Right lobe of liver (tissue), 6 donors: ENCODE measurements around the gene EPN3. TPM values are rescaled to one million over a fixed set of nuclear protein-coding genes. Genes with fewer than 3 reads are reported as not detected.

Experiments used
- ATAC-seq, 4 donors: fragments of 200-7000 bp; cut with Tn5 transposase; one replicate each; pipeline ENCODE4 v1.9.1; 2020; ENCODE audit warnings: mild to moderate bottlenecking in 4 of 4, moderate library complexity in 4 of 4
- DNase-seq, 3 donors: peaks; one replicate each; pipeline ENCODE4 v3.0.0-alpha.2; 2020
- H3K27ac ChIP-seq, 3 donors: fragments of 200-600 bp; one replicate each; pipeline ENCODE4 v1.8.0; 2022
- H3K27me3 ChIP-seq, 2 donors: fragments of 200-600 bp; one replicate each; pipeline ENCODE4 v1.8.0; 2022
- H3K36me3 ChIP-seq, 4 donors: fragments of 200-600 bp; sonication (generic) in 1 of 4; one replicate each; pipeline versions ENCODE4 v1.5.1 to v1.8.0; 2017 to 2022; ENCODE audit warnings: control low read depth in 1 of 4
- H3K4me1 ChIP-seq, 4 donors: fragments of 200-600 bp; sonication (generic) in 1 of 4; one replicate each; pipeline versions ENCODE4 v1.5.1 to v1.8.0; 2017 to 2022; ENCODE audit warnings: control low read depth in 1 of 4
- H3K4me3 ChIP-seq, 3 donors: fragments of 200-600 bp; one replicate each; pipeline ENCODE4 v1.8.0; 2022
- H3K9me3 ChIP-seq, 4 donors: fragments of 200-600 bp; sonication (generic) in 1 of 4; one replicate each; pipeline versions ENCODE4 v1.5.1 to v1.8.0; 2017 to 2022; ENCODE audit warnings: control low read depth in 1 of 4
- POLR2A ChIP-seq: fragments of 450-650 bp; IDR thresholded peaks from one replicate; pipeline ENCODE4 v1.6.1; 2017; ENCODE audit warnings: antibody characterized with exemption, mild to moderate bottlenecking
- WGBS: methylation state at CpG from one replicate; pipeline ENCODE4 v1.1.6; 2018; ENCODE audit warnings: low coverage, low lambda C conversion rate; ENCODE audit not compliant: insufficient coverage; ENCODE audit errors: missing lambda C conversion rate; 5-methylcytosine and 5-hydroxymethylcytosine counted together
- intact Hi-C, 2 donors: fragments of 100-400 bp; cut with DNase I; formaldehyde crosslinking; loops; one replicate each; pipeline versions ENCODE4 v1.11.2 to v1.14.1; 2022
- total RNA-seq, 6 experiments: library from RNA; depleted of rRNA in 2 of 6; stranded (reverse); fragments of >200 nt in 2 of 6; fragmentation: NEBNext Ultra II Directional in 3 of 6; extraction: Animal tissue kit (Norgen Biotek cat#: 25700) in 3 of 6; gene quantifications; one replicate each; pipeline versions ENCODE4 v1.1.0 to v1.2.4, GENCODE V29; 2016 to 2023
- TF ChIP-seq, protein P1 (sequence below), 4 donors: fragments of 200-600 bp in 3 of 4; fragments of 450-650 bp in 1 of 4; IDR thresholded peaks; one replicate each; pipeline versions ENCODE4 v1.5.1 to v1.8.0; 2016 to 2022; ENCODE audit warnings: antibody characterized with exemption in 4 of 4, mild to moderate bottlenecking in 2 of 4
- donor health status: DM: no; HTN: yes; CAD: no.
- donor health status: DM: no; HTN: no; CAD: no.
- donor health status: DM: no; HTN: no; CAD: no.
- donor health status: DM: no; HTN: yes; CAD: no.
- donor health status: DM: no; HTN: yes; CAD: no.

EPN3 gene
- total RNA-seq, 6 experiments from 2014 or later: 0.06 to 0.27 TPM; not detected in 4

GRCh38 chr17:50539762-50540559, 7.4 kb downstream of the EPN3 start:
- intact Hi-C loops: no loop called here
- H3K27ac ChIP-seq: no peak overlapping the region
- WGBS: 75% methylated on average over 3 of the region's 15 CpGs
- H3K4me1 ChIP-seq: peaks cover 0 to 18% (median 3%) of the 10 kb centered on the region in 4 donors
- no peak overlapping the region for H3K4me3 ChIP-seq
- no peak for TF ChIP-seq POLR2A
- TF ChIP-seq, protein P1, sequence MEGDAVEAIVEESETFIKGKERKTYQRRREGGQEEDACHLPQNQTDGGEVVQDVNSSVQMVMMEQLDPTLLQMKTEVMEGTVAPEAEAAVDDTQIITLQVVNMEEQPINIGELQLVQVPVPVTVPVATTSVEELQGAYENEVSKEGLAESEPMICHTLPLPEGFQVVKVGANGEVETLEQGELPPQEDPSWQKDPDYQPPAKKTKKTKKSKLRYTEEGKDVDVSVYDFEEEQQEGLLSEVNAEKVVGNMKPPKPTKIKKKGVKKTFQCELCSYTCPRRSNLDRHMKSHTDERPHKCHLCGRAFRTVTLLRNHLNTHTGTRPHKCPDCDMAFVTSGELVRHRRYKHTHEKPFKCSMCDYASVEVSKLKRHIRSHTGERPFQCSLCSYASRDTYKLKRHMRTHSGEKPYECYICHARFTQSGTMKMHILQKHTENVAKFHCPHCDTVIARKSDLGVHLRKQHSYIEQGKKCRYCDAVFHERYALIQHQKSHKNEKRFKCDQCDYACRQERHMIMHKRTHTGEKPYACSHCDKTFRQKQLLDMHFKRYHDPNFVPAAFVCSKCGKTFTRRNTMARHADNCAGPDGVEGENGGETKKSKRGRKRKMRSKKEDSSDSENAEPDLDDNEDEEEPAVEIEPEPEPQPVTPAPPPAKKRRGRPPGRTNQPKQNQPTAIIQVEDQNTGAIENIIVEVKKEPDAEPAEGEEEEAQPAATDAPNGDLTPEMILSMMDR (IDR thresholded peaks at IDR 0.05): no peak
- H3K36me3 ChIP-seq: no peaks in the 10 kb centered on the region
- DNase-seq (peak in 1 of 3 donors; percentile 34), ATAC-seq (peak in 1 of 4 donors; percentile 4)
- no peaks in the 10 kb centered on the region for H3K27me3 ChIP-seq
- H3K9me3 ChIP-seq: no peaks in the 10 kb centered on the region

- Histone ChIP-seq H3K27me3 (no peaks in the 10 kb centered on the region), H3K4me1 (peaks cover 0 to 18% (median 3%) of the 10 kb centered on the region in 4 donors), H3K36me3 (no peaks in the 10 kb centered on the region), H3K27ac (no peak overlapping the region), H3K9me3 (no peaks in the 10 kb centered on the region), H3K4me3 (no peak overlapping the region)
- TF ChIP-seq POLR2A: no peak
- TF ChIP-seq, protein P1 (IDR thresholded peaks at IDR 0.05): no peak
- DNase-seq (peak in 1 of 3 donors; percentile 20), ATAC-seq (no peak)
- intact Hi-C loops: no loop called here
- 100% methylated on average over 2 of the region's 11 CpGs for WGBS
Observed at GRCh38 chr17:50540560-50541401, 8.2 kb downstream of the EPN3 start.

DNA sequence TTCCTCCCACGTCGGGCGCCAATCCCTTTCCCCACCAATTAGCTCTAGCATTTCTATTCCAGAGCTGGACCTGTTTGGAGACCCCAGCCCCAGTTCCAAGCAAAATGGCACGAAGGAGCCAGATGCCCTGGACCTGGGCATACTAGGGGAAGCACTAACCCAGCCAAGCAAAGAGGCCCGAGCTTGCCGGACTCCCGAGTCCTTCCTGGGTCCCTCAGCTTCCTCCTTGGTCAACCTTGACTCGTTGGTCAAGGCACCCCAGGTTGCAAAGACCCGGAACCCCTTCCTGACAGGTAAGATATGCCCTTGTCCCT, 8.8 kb downstream of the EPN3 start:
- intact Hi-C loops: no loop called here
- Histone ChIP-seq H3K4me1 (peaks cover 0 to 18% (median 3%) of the 10 kb centered on the region in 4 donors), H3K27ac (no peak overlapping the region), H3K27me3 (no peaks in the 10 kb centered on the region), H3K36me3 (no peaks in the 10 kb centered on the region), H3K9me3 (no peaks in the 10 kb centered on the region), H3K4me3 (peak overlapping the region; percentile 45 to 59 (median 54))
- 53% methylated on average over 3 of the region's 9 CpGs for WGBS
- no peak for TF ChIP-seq POLR2A
- TF ChIP-seq, protein P1 (IDR thresholded peaks at IDR 0.05): no peak
- ATAC-seq (no peak), DNase-seq (no peak)

- intact Hi-C loops: no loop called here
- ATAC-seq: peak; percentile 86 to 93 (median 90)
- Histone ChIP-seq H3K9me3 (no peaks in the 10 kb centered on the region), H3K4me1 (peaks cover 0 to 18% (median 3%) of the 10 kb centered on the region in 4 donors), H3K36me3 (no peaks in the 10 kb centered on the region), H3K27me3 (no peaks in the 10 kb centered on the region), H3K27ac (peak overlapping the region in 2 of 3 donors; percentile 20 to 31), H3K4me3 (peak overlapping the region; percentile 45 to 59 (median 54))
- 3% methylated on average over 25 of the region's 82 CpGs for WGBS
- DNase-seq: peak; percentile 91 to 93 (median 92)
- peak; percentile 71 for TF ChIP-seq POLR2A
- TF ChIP-seq, protein P1 (IDR thresholded peaks at IDR 0.05): peak in 2 of 4 donors; percentile 17 to 21
Observed at GRCh38 chr17:50541716-50542688, 9.5 kb downstream of the EPN3 start.
